Measurements from ENCODE around the gene ATP1A3.

The ATP1A3 gene

GRCh38 chr19:41978470-41978869, 15.6 kb downstream of the ATP1A3 start:
- H3K4me3 ChIP-seq (ENCODE audit: low read depth, low read length), result no peak overlapping the region
- H3K36me3 ChIP-seq (ENCODE audit: control insufficient read depth, insufficient read depth, low read length), result peaks cover 6% of the 10 kb centered on the region; the same call in 1 of the 2 replicates
- H3K9ac ChIP-seq (ENCODE audit: low read length), result no peak overlapping the region
- no peaks in the 10 kb centered on the region for H3K27me3 ChIP-seq (ENCODE audit: control insufficient read depth, insufficient read depth, low read length)
- no peak overlapping the region for H3K27ac ChIP-seq (ENCODE audit: low read depth, low read length)
- no peaks in the 10 kb centered on the region for H3K4me1 ChIP-seq (ENCODE audit: control insufficient read depth, insufficient read depth, low read length)
- no peaks in the 10 kb centered on the region for H3K9me3 ChIP-seq (ENCODE audit: control insufficient read depth, insufficient read depth, low read depth, low read length)

GRCh38 chr19:41977916-41978315, 16.1 kb downstream of the ATP1A3 start:
- H3K9ac ChIP-seq (ENCODE audit: low read length), result no peak overlapping the region
- no peaks in the 10 kb centered on the region for H3K27me3 ChIP-seq (ENCODE audit: control insufficient read depth, insufficient read depth, low read length)
- no peaks in the 10 kb centered on the region for H3K9me3 ChIP-seq (ENCODE audit: control insufficient read depth, insufficient read depth, low read depth, low read length)
- no peaks in the 10 kb centered on the region for H3K4me1 ChIP-seq (ENCODE audit: control insufficient read depth, insufficient read depth, low read length)
- H3K4me3 ChIP-seq (ENCODE audit: low read depth, low read length), result no peak overlapping the region
- H3K27ac ChIP-seq (ENCODE audit: low read depth, low read length), result no peak overlapping the region
- peaks cover 6% of the 10 kb centered on the region; the same call in 1 of the 2 replicates for H3K36me3 ChIP-seq (ENCODE audit: control insufficient read depth, insufficient read depth, low read length)

GRCh38 chr19:41974652-41975051, 19.4 kb downstream of the ATP1A3 start:
- no peaks in the 10 kb centered on the region for H3K9me3 ChIP-seq (ENCODE audit: control insufficient read depth, insufficient read depth, low read depth, low read length)
- peaks cover 2% of the 10 kb centered on the region; the same call in 1 of the 2 replicates for H3K36me3 ChIP-seq (ENCODE audit: control insufficient read depth, insufficient read depth, low read length)
- no peaks in the 10 kb centered on the region for H3K4me1 ChIP-seq (ENCODE audit: control insufficient read depth, insufficient read depth, low read length)
- H3K27ac ChIP-seq (ENCODE audit: low read depth, low read length), result no peak overlapping the region
- H3K27me3 ChIP-seq (ENCODE audit: control insufficient read depth, insufficient read depth, low read length), result no peaks in the 10 kb centered on the region
- H3K4me3 ChIP-seq (ENCODE audit: low read depth, low read length), result no peak overlapping the region
- H3K9ac ChIP-seq (ENCODE audit: low read length), result no peak overlapping the region

- Histone ChIP-seq H3K36me3 (ENCODE audit: control insufficient read depth, insufficient read depth, low read length) (peaks cover under 1% of the 10 kb centered on the region; the same call in 1 of the 2 replicates), H3K9ac (ENCODE audit: low read length) (no peak overlapping the region), H3K27ac (ENCODE audit: low read depth, low read length) (no peak overlapping the region), H3K9me3 (ENCODE audit: control insufficient read depth, insufficient read depth, low read depth, low read length) (no peaks in the 10 kb centered on the region), H3K4me3 (ENCODE audit: low read depth, low read length) (no peak overlapping the region), H3K4me1 (ENCODE audit: control insufficient read depth, insufficient read depth, low read length) (no peaks in the 10 kb centered on the region), H3K27me3 (ENCODE audit: control insufficient read depth, insufficient read depth, low read length) (no peaks in the 10 kb centered on the region)
These were observed 22.7 kb downstream of the ATP1A3 start for GRCh38 chr19:41971363-41971762.

GRCh38 chr19:41969772-41970458, 24.1 kb downstream of the ATP1A3 start:
- Histone ChIP-seq H3K36me3 (ENCODE audit: control insufficient read depth, insufficient read depth, low read length) (no peaks in the 10 kb centered on the region), H3K27me3 (ENCODE audit: control insufficient read depth, insufficient read depth, low read length) (no peaks in the 10 kb centered on the region), H3K9me3 (ENCODE audit: control insufficient read depth, insufficient read depth, low read depth, low read length) (no peaks in the 10 kb centered on the region), H3K27ac (ENCODE audit: low read depth, low read length) (no peak overlapping the region), H3K9ac (ENCODE audit: low read length) (no peak overlapping the region), H3K4me3 (ENCODE audit: low read depth, low read length) (no peak overlapping the region), H3K4me1 (ENCODE audit: control insufficient read depth, insufficient read depth, low read length) (no peaks in the 10 kb centered on the region)

GRCh38 chr19:41968751-41969595, 25.1 kb downstream of the ATP1A3 start:
- Histone ChIP-seq H3K27ac (ENCODE audit: low read depth, low read length) (no peak overlapping the region), H3K4me3 (ENCODE audit: low read depth, low read length) (no peak overlapping the region), H3K27me3 (ENCODE audit: control insufficient read depth, insufficient read depth, low read length) (no peaks in the 10 kb centered on the region), H3K9me3 (ENCODE audit: control insufficient read depth, insufficient read depth, low read depth, low read length) (no peaks in the 10 kb centered on the region), H3K4me1 (ENCODE audit: control insufficient read depth, insufficient read depth, low read length) (no peaks in the 10 kb centered on the region), H3K36me3 (ENCODE audit: control insufficient read depth, insufficient read depth, low read length) (no peaks in the 10 kb centered on the region), H3K9ac (ENCODE audit: low read length) (no peak overlapping the region)

GRCh38 chr19:41967054-41967783, 26.8 kb downstream of the ATP1A3 start:
- H3K36me3 ChIP-seq (ENCODE audit: control insufficient read depth, insufficient read depth, low read length), result no peaks in the 10 kb centered on the region
- no peak overlapping the region for H3K4me3 ChIP-seq (ENCODE audit: low read depth, low read length)
- H3K27me3 ChIP-seq (ENCODE audit: control insufficient read depth, insufficient read depth, low read length), result no peaks in the 10 kb centered on the region
- H3K9me3 ChIP-seq (ENCODE audit: control insufficient read depth, insufficient read depth, low read depth, low read length), result no peaks in the 10 kb centered on the region
- H3K27ac ChIP-seq (ENCODE audit: low read depth, low read length), result no peak overlapping the region
- no peaks in the 10 kb centered on the region for H3K4me1 ChIP-seq (ENCODE audit: control insufficient read depth, insufficient read depth, low read length)
- H3K9ac ChIP-seq (ENCODE audit: low read length), result no peak overlapping the region

- H3K4me3 ChIP-seq (ENCODE audit: low read depth, low read length), result no peak overlapping the region
- H3K9ac ChIP-seq (ENCODE audit: low read length), result no peak overlapping the region
- H3K27ac ChIP-seq (ENCODE audit: low read depth, low read length), result no peak overlapping the region
- H3K36me3 ChIP-seq (ENCODE audit: control insufficient read depth, insufficient read depth, low read length), result no peaks in the 10 kb centered on the region
- H3K4me1 ChIP-seq (ENCODE audit: control insufficient read depth, insufficient read depth, low read length), result no peaks in the 10 kb centered on the region
- no peaks in the 10 kb centered on the region for H3K9me3 ChIP-seq (ENCODE audit: control insufficient read depth, insufficient read depth, low read depth, low read length)
- H3K27me3 ChIP-seq (ENCODE audit: control insufficient read depth, insufficient read depth, low read length), result no peaks in the 10 kb centered on the region
These were observed 28.9 kb downstream of the ATP1A3 start for GRCh38 chr19:41965106-41965505.

GRCh38 chr19:41960973-41961372, 33.1 kb downstream of the ATP1A3 start:
- H3K9me3 ChIP-seq (ENCODE audit: control insufficient read depth, insufficient read depth, low read depth, low read length), result no peaks in the 10 kb centered on the region
- no peak overlapping the region for H3K27ac ChIP-seq (ENCODE audit: low read depth, low read length)
- H3K36me3 ChIP-seq (ENCODE audit: control insufficient read depth, insufficient read depth, low read length), result peaks cover 7% of the 10 kb centered on the region; the same call in 1 of the 2 replicates
- H3K4me3 ChIP-seq (ENCODE audit: low read depth, low read length), result no peak overlapping the region
- peaks cover 16% of the 10 kb centered on the region for H3K4me1 ChIP-seq (ENCODE audit: control insufficient read depth, insufficient read depth, low read length)
- no peaks in the 10 kb centered on the region for H3K27me3 ChIP-seq (ENCODE audit: control insufficient read depth, insufficient read depth, low read length)
- no peak overlapping the region for H3K9ac ChIP-seq (ENCODE audit: low read length)

- H3K4me1 ChIP-seq (ENCODE audit: control insufficient read depth, insufficient read depth, low read length), result peaks cover 16% of the 10 kb centered on the region
- no peaks in the 10 kb centered on the region for H3K27me3 ChIP-seq (ENCODE audit: control insufficient read depth, insufficient read depth, low read length)
- H3K9ac ChIP-seq (ENCODE audit: low read length), result peak within 1 kb of the TSS; percentile 77
These were observed 34.7 kb downstream of the ATP1A3 start, which contains the start of gene RABAC1 for GRCh38 chr19:41959056-41960053. Gene RABAC1 (minus strand): TSS chr19:41959321. CDS start chr19:41959292, 29 bp downstream.

More at GRCh38 chr19:41959056-41960053, 34.7 kb downstream of the ATP1A3 start, which contains the start of gene RABAC1:
- H3K9me3 ChIP-seq (ENCODE audit: control insufficient read depth, insufficient read depth, low read depth, low read length), result no peaks in the 10 kb centered on the region
- H3K36me3 ChIP-seq (ENCODE audit: control insufficient read depth, insufficient read depth, low read length), result peaks cover 9% of the 10 kb centered on the region; the same call in 1 of the 2 replicates
- peak within 1 kb of the TSS; percentile 72; the same call in 1 of the 2 replicates for H3K27ac ChIP-seq (ENCODE audit: low read depth, low read length)
- peak within 1 kb of the TSS; percentile 98 for H3K4me3 ChIP-seq (ENCODE audit: low read depth, low read length)
